Measurements from ENCODE around the gene FBXL7.

The FBXL7 gene

GRCh38 chr5:15579193-15579990 is 79.4 kb downstream of the FBXL7 start:
- CTCF ChIA-PET, result no interaction called here
- DNase-seq (ENCODE audit: low spot score), result no peak
- TF ChIP-seq CTCF (conservative IDR thresholded peaks at IDR 0.05; ENCODE audit: low read depth), result no peak
- no peak overlapping the region for H3K27ac ChIP-seq
- POLR2A ChIA-PET (ENCODE audit: low non-redundant PET), result no interaction called here

- no peak overlapping the region for H3K27ac ChIP-seq
- no peak for TF ChIP-seq CTCF (conservative IDR thresholded peaks at IDR 0.05; ENCODE audit: low read depth)
- ChIA-PET POLR2A (ENCODE audit: low non-redundant PET) (no interaction called here), CTCF (no interaction called here)
- DNase-seq (ENCODE audit: low spot score), result no peak
These were observed 84.5 kb downstream of the FBXL7 start for GRCh38 chr5:15584528-15584927.

DNA sequence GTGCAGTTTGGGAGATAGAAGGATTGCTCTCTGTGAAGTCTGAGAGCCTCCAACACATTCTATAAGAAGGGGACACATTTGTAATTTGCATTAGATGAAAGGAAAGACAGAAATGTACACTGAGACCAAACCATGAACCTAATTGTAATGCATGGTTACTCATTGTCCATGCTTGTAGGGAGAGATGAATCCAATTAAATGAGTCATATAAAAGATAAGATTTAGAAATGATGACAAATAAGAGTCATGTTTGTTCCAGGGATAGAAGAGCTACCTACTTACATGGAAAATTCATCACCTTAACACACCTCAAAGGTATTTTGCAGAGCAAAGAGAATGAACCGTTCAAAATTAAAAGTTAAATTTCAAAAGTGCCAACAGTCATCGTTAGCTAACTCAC is 85.1 kb downstream of the FBXL7 start:
- POLR2A ChIA-PET (ENCODE audit: low non-redundant PET), result no interaction called here
- CTCF ChIA-PET, result no interaction called here
- H3K27ac ChIP-seq, result no peak overlapping the region
- TF ChIP-seq CTCF (conservative IDR thresholded peaks at IDR 0.05; ENCODE audit: low read depth), result no peak
- no peak for DNase-seq (ENCODE audit: low spot score)

GRCh38 chr5:15585841-15586591 is 86.0 kb downstream of the FBXL7 start:
- H3K27ac ChIP-seq, result no peak overlapping the region
- POLR2A ChIA-PET (ENCODE audit: low non-redundant PET), result no interaction called here
- no peak for DNase-seq (ENCODE audit: low spot score)
- CTCF ChIA-PET, result interaction anchor here (0.7 kb wide), 1 partner anchor 353 kb away, joined by 5 read pairs; no protein-coding TSS in a partner anchor
- no peak for TF ChIP-seq CTCF (conservative IDR thresholded peaks at IDR 0.05; ENCODE audit: low read depth)

GRCh38 chr5:15587916-15588315 is 87.9 kb downstream of the FBXL7 start:
- no peak overlapping the region for H3K27ac ChIP-seq
- no peak for TF ChIP-seq CTCF (conservative IDR thresholded peaks at IDR 0.05; ENCODE audit: low read depth)
- POLR2A ChIA-PET (ENCODE audit: low non-redundant PET), result no interaction called here
- CTCF ChIA-PET, result no interaction called here
- DNase-seq (ENCODE audit: low spot score), result no peak

- CTCF ChIA-PET, result no interaction called here
- POLR2A ChIA-PET (ENCODE audit: low non-redundant PET), result no interaction called here
- no peak overlapping the region for H3K27ac ChIP-seq
- TF ChIP-seq CTCF (conservative IDR thresholded peaks at IDR 0.05; ENCODE audit: low read depth), result no peak
- DNase-seq (ENCODE audit: low spot score), result no peak
These were observed 92.7 kb downstream of the FBXL7 start for GRCh38 chr5:15592728-15593127.
